ENCODE measurements around the gene CTLA4.
A peak's percentile ranks its signal among the peaks of the same experiment; 100 is the strongest.

Gene CTLA4

GRCh38 chr2:203835420-203835819 lies 32.2 kb upstream of the CTLA4 start:
- H3K36me3 ChIP-seq (ENCODE audit: control insufficient read depth in 2 of 2, insufficient read depth in 2 of 2, low read length in 2 of 2): no peaks in the 10 kb centered on the region
- H3K27me3 ChIP-seq (ENCODE audit: control insufficient read depth in 2 of 2, insufficient read depth in 2 of 2, low read length in 2 of 2): no peaks in the 10 kb centered on the region
- no peak overlapping the region for H3K27ac ChIP-seq (ENCODE audit: low read depth in 2 of 2, low read length in 2 of 2)
- H3K4me1 ChIP-seq (ENCODE audit: control insufficient read depth in 2 of 2, insufficient read depth in 2 of 2, low read length in 2 of 2): no peaks in the 10 kb centered on the region
- no peak overlapping the region for H3K4me3 ChIP-seq (ENCODE audit: low read length in 2 of 2)
- no peaks in the 10 kb centered on the region for H3K9me3 ChIP-seq (ENCODE audit: control insufficient read depth in 2 of 2, low read length in 2 of 2)
- no peak overlapping the region for H3K9ac ChIP-seq (ENCODE audit: low read depth in 1 of 2, low read length in 2 of 2)

- Histone ChIP-seq H3K4me1 (ENCODE audit: control insufficient read depth in 2 of 2, insufficient read depth in 2 of 2, low read length in 2 of 2) (no peaks in the 10 kb centered on the region), H3K36me3 (ENCODE audit: control insufficient read depth in 2 of 2, insufficient read depth in 2 of 2, low read length in 2 of 2) (no peaks in the 10 kb centered on the region), H3K27me3 (ENCODE audit: control insufficient read depth in 2 of 2, insufficient read depth in 2 of 2, low read length in 2 of 2) (no peaks in the 10 kb centered on the region), H3K9me3 (ENCODE audit: control insufficient read depth in 2 of 2, low read length in 2 of 2) (no peaks in the 10 kb centered on the region), H3K4me3 (ENCODE audit: low read length in 2 of 2) (no peak overlapping the region), H3K27ac (ENCODE audit: low read depth in 2 of 2, low read length in 2 of 2) (no peak overlapping the region), H3K9ac (ENCODE audit: low read depth in 1 of 2, low read length in 2 of 2) (no peak overlapping the region)
Observed at GRCh38 chr2:203835892-203836800, 31.4 kb upstream of the CTLA4 start.

GRCh38 chr2:203840655-203841205 lies 26.8 kb upstream of the CTLA4 start:
- Histone ChIP-seq H3K4me3 (ENCODE audit: low read length in 2 of 2) (no peak overlapping the region), H3K27me3 (ENCODE audit: control insufficient read depth in 2 of 2, insufficient read depth in 2 of 2, low read length in 2 of 2) (no peaks in the 10 kb centered on the region), H3K9me3 (ENCODE audit: control insufficient read depth in 2 of 2, low read length in 2 of 2) (no peaks in the 10 kb centered on the region), H3K4me1 (ENCODE audit: control insufficient read depth in 2 of 2, insufficient read depth in 2 of 2, low read length in 2 of 2) (no peaks in the 10 kb centered on the region), H3K9ac (ENCODE audit: low read depth in 1 of 2, low read length in 2 of 2) (no peak overlapping the region), H3K27ac (ENCODE audit: low read depth in 2 of 2, low read length in 2 of 2) (no peak overlapping the region), H3K36me3 (ENCODE audit: control insufficient read depth in 2 of 2, insufficient read depth in 2 of 2, low read length in 2 of 2) (no peaks in the 10 kb centered on the region)

- H3K9me3 ChIP-seq (ENCODE audit: control insufficient read depth in 2 of 2, low read length in 2 of 2): no peaks in the 10 kb centered on the region
- no peaks in the 10 kb centered on the region for H3K36me3 ChIP-seq (ENCODE audit: control insufficient read depth in 2 of 2, insufficient read depth in 2 of 2, low read length in 2 of 2)
- no peaks in the 10 kb centered on the region for H3K27me3 ChIP-seq (ENCODE audit: control insufficient read depth in 2 of 2, insufficient read depth in 2 of 2, low read length in 2 of 2)
- H3K4me3 ChIP-seq (ENCODE audit: low read length in 2 of 2): no peak overlapping the region
- H3K27ac ChIP-seq (ENCODE audit: low read depth in 2 of 2, low read length in 2 of 2): no peak overlapping the region
- H3K9ac ChIP-seq (ENCODE audit: low read depth in 1 of 2, low read length in 2 of 2): no peak overlapping the region
- H3K4me1 ChIP-seq (ENCODE audit: control insufficient read depth in 2 of 2, insufficient read depth in 2 of 2, low read length in 2 of 2): no peaks in the 10 kb centered on the region
Observed at GRCh38 chr2:203841654-203842053, 25.9 kb upstream of the CTLA4 start.

GRCh38 chr2:203842373-203842772 lies 25.2 kb upstream of the CTLA4 start:
- Histone ChIP-seq H3K4me1 (ENCODE audit: control insufficient read depth in 2 of 2, insufficient read depth in 2 of 2, low read length in 2 of 2) (no peaks in the 10 kb centered on the region), H3K9ac (ENCODE audit: low read depth in 1 of 2, low read length in 2 of 2) (no peak overlapping the region), H3K9me3 (ENCODE audit: control insufficient read depth in 2 of 2, low read length in 2 of 2) (no peaks in the 10 kb centered on the region), H3K36me3 (ENCODE audit: control insufficient read depth in 2 of 2, insufficient read depth in 2 of 2, low read length in 2 of 2) (no peaks in the 10 kb centered on the region), H3K27me3 (ENCODE audit: control insufficient read depth in 2 of 2, insufficient read depth in 2 of 2, low read length in 2 of 2) (no peaks in the 10 kb centered on the region), H3K27ac (ENCODE audit: low read depth in 2 of 2, low read length in 2 of 2) (no peak overlapping the region), H3K4me3 (ENCODE audit: low read length in 2 of 2) (no peak overlapping the region)

GRCh38 chr2:203846490-203847105 lies 21.0 kb upstream of the CTLA4 start:
- H3K4me1 ChIP-seq (ENCODE audit: control insufficient read depth in 2 of 2, insufficient read depth in 2 of 2, low read length in 2 of 2): no peaks in the 10 kb centered on the region
- H3K9me3 ChIP-seq (ENCODE audit: control insufficient read depth in 2 of 2, low read length in 2 of 2): no peaks in the 10 kb centered on the region
- H3K36me3 ChIP-seq (ENCODE audit: control insufficient read depth in 2 of 2, insufficient read depth in 2 of 2, low read length in 2 of 2): no peaks in the 10 kb centered on the region
- no peaks in the 10 kb centered on the region for H3K27me3 ChIP-seq (ENCODE audit: control insufficient read depth in 2 of 2, insufficient read depth in 2 of 2, low read length in 2 of 2)
- H3K9ac ChIP-seq (ENCODE audit: low read depth in 1 of 2, low read length in 2 of 2): no peak overlapping the region
- H3K27ac ChIP-seq (ENCODE audit: low read depth in 2 of 2, low read length in 2 of 2): no peak overlapping the region
- no peak overlapping the region for H3K4me3 ChIP-seq (ENCODE audit: low read length in 2 of 2)

GRCh38 chr2:203849010-203849409 lies 18.6 kb upstream of the CTLA4 start:
- no peaks in the 10 kb centered on the region for H3K4me1 ChIP-seq (ENCODE audit: control insufficient read depth in 2 of 2, insufficient read depth in 2 of 2, low read length in 2 of 2)
- no peaks in the 10 kb centered on the region for H3K27me3 ChIP-seq (ENCODE audit: control insufficient read depth in 2 of 2, insufficient read depth in 2 of 2, low read length in 2 of 2)
- no peak overlapping the region for H3K4me3 ChIP-seq (ENCODE audit: low read length in 2 of 2)
- no peak overlapping the region for H3K27ac ChIP-seq (ENCODE audit: low read depth in 2 of 2, low read length in 2 of 2)
- H3K36me3 ChIP-seq (ENCODE audit: control insufficient read depth in 2 of 2, insufficient read depth in 2 of 2, low read length in 2 of 2): no peaks in the 10 kb centered on the region
- H3K9me3 ChIP-seq (ENCODE audit: control insufficient read depth in 2 of 2, low read length in 2 of 2): no peaks in the 10 kb centered on the region
- no peak overlapping the region for H3K9ac ChIP-seq (ENCODE audit: low read depth in 1 of 2, low read length in 2 of 2)

GRCh38 chr2:203852760-203853159 lies 14.8 kb upstream of the CTLA4 start:
- H3K36me3 ChIP-seq (ENCODE audit: control insufficient read depth in 2 of 2, insufficient read depth in 2 of 2, low read length in 2 of 2): no peaks in the 10 kb centered on the region
- no peaks in the 10 kb centered on the region for H3K27me3 ChIP-seq (ENCODE audit: control insufficient read depth in 2 of 2, insufficient read depth in 2 of 2, low read length in 2 of 2)
- H3K9me3 ChIP-seq (ENCODE audit: control insufficient read depth in 2 of 2, low read length in 2 of 2): no peaks in the 10 kb centered on the region
- H3K4me3 ChIP-seq (ENCODE audit: low read length in 2 of 2): no peak overlapping the region
- no peak overlapping the region for H3K9ac ChIP-seq (ENCODE audit: low read depth in 1 of 2, low read length in 2 of 2)
- no peak overlapping the region for H3K27ac ChIP-seq (ENCODE audit: low read depth in 2 of 2, low read length in 2 of 2)
- H3K4me1 ChIP-seq (ENCODE audit: control insufficient read depth in 2 of 2, insufficient read depth in 2 of 2, low read length in 2 of 2): no peaks in the 10 kb centered on the region

- Histone ChIP-seq H3K27ac (ENCODE audit: low read depth in 2 of 2, low read length in 2 of 2) (no peak overlapping the region), H3K9ac (ENCODE audit: low read depth in 1 of 2, low read length in 2 of 2) (no peak overlapping the region), H3K36me3 (ENCODE audit: control insufficient read depth in 2 of 2, insufficient read depth in 2 of 2, low read length in 2 of 2) (no peaks in the 10 kb centered on the region), H3K4me1 (ENCODE audit: control insufficient read depth in 2 of 2, insufficient read depth in 2 of 2, low read length in 2 of 2) (no peaks in the 10 kb centered on the region), H3K27me3 (ENCODE audit: control insufficient read depth in 2 of 2, insufficient read depth in 2 of 2, low read length in 2 of 2) (no peaks in the 10 kb centered on the region), H3K4me3 (ENCODE audit: low read length in 2 of 2) (no peak overlapping the region), H3K9me3 (ENCODE audit: control insufficient read depth in 2 of 2, low read length in 2 of 2) (no peaks in the 10 kb centered on the region)
Observed at GRCh38 chr2:203853271-203853670, 14.3 kb upstream of the CTLA4 start.

- Histone ChIP-seq H3K4me1 (ENCODE audit: control insufficient read depth in 2 of 2, insufficient read depth in 2 of 2, low read length in 2 of 2) (no peaks in the 10 kb centered on the region), H3K36me3 (ENCODE audit: control insufficient read depth in 2 of 2, insufficient read depth in 2 of 2, low read length in 2 of 2) (no peaks in the 10 kb centered on the region), H3K9ac (ENCODE audit: low read depth in 1 of 2, low read length in 2 of 2) (peak overlapping the region in 1 of 2 donors; percentile 18), H3K27me3 (ENCODE audit: control insufficient read depth in 2 of 2, insufficient read depth in 2 of 2, low read length in 2 of 2) (no peaks in the 10 kb centered on the region), H3K4me3 (ENCODE audit: low read length in 2 of 2) (no peak overlapping the region), H3K27ac (ENCODE audit: low read depth in 2 of 2, low read length in 2 of 2) (no peak overlapping the region), H3K9me3 (ENCODE audit: control insufficient read depth in 2 of 2, low read length in 2 of 2) (no peaks in the 10 kb centered on the region)
Observed at GRCh38 chr2:203853722-203854121, 13.8 kb upstream of the CTLA4 start.

Data from mucosa of rectum (tissue), 2 donors.